ENCODE data around the gene SEMA6A.
"Not testable (repeated sequence)": the region's sequence is repeated elsewhere in the genome, so short reads cannot be mapped to it uniquely, and the experiment has no call there.

SEMA6A gene

GRCh38 chr5:116524051-116524904 is 50.3 kb downstream of the SEMA6A start:
- DNase-seq (ENCODE audit: low spot score), result no peak

DNA sequence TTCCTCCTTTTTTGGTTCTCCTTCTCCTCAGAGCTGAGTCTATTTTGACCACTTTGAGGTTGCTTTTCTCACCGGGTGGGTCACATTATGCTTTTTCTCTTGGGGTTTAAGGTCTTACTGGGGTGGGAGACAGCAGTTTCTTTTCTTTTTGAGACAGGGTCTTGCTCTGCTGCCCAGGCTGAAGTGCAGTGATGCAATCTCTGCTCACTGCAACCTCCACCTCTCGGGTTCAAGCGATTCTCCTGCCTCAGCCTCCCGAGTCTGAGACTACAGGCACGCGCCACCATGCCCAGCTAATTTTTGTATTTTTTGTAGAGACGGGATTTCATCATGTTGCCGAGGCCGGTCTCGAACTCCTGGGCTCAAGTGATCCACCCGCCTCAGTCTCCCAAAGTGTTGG is 51.4 kb downstream of the SEMA6A start:
- not testable (repeated sequence) for DNase-seq (ENCODE audit: low spot score)

DNA sequence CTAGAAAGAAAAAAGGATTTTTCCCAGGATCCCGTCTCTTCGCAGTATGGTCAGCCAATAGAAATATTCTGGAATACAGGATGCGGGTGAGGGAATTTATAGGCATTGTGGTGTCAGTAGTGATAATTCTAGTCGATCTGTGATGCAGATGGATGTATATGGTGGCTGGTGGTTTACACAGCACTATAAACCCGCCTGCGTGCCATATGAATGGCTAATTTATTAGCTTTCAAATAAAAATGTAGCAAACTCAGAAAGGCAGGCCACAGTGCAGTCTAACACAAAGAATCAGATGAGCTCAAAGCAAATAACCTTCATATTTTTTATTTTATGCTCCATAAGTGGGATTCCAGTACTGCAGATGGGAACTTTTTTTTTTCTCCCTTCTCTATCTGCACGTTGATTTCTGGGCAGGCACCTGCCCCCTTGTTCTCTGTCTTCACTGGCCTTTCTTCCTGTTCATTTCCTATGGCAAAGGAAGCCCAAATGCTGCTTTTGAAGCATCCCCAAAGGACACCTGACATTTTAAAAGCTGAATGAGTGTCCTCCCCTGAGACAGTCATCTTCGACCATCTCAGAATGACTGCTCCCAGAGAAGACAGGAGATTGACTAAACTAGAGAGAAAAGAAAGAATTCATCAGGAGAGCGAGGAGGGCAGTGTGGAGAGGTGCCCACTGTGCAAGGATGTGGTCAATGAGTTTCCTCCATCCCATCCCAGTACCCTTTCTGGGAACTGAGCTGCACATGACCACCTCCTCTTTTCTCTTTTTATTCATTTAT is 52.1 kb downstream of the SEMA6A start:
- DNase-seq (ENCODE audit: low spot score), result no peak

GRCh38 chr5:116521173-116521872 is 53.3 kb downstream of the SEMA6A start:
- DNase-seq (ENCODE audit: low spot score), result no peak

GRCh38 chr5:116520771-116521170 is 53.9 kb downstream of the SEMA6A start:
- no peak for DNase-seq (ENCODE audit: low spot score)

DNA sequence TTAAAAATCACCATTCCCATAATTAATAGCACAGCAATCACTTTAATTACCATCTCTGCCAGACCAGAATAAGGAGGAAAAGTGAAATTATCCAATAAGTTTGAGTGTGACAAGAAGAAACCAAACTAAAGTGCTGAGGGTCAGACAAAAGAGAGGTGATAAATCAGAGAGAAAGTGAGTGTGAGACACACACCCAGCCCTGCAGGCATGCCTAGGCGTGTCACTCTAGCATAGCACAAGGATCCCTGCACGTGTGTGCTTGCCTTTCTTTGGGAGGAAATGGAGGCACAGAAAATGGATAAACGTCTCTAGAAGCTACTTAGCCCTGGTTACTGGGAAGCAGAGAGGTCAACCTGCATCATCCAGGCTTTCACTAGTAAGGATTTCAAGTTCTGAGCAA is 56.2 kb downstream of the SEMA6A start:
- DNase-seq (ENCODE audit: low spot score), result no peak

- no peak for DNase-seq (ENCODE audit: low spot score)
These were observed 57.1 kb downstream of the SEMA6A start for GRCh38 chr5:116517488-116517887.

DNA sequence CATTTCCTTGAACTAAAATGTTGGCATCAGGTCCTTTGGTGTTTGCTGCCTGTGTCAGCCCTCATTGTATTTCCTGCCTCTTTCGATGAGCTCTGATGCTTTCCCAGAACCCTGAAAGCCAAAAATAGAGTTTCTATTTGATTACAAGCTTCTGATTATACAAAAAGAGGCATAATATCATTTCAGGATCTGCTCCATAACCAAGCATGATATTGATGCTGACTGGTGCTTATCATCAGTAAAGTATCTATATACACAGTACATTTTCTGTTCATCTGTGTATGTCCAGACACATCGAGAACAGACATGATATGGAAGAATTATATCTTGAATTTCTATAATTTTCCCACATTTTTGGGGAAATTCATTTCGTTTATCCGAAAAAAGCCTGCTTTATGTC is 58.6 kb downstream of the SEMA6A start:
- no peak for DNase-seq (ENCODE audit: low spot score)

- DNase-seq (ENCODE audit: low spot score), result no peak
These were observed 60.1 kb downstream of the SEMA6A start for GRCh38 chr5:116514421-116514970.

GRCh38 chr5:116510517-116510916 is 64.1 kb downstream of the SEMA6A start:
- no peak for DNase-seq (ENCODE audit: low spot score)

- no peak for DNase-seq (ENCODE audit: low spot score)
These were observed 65.0 kb downstream of the SEMA6A start for GRCh38 chr5:116509483-116510244.

DNA sequence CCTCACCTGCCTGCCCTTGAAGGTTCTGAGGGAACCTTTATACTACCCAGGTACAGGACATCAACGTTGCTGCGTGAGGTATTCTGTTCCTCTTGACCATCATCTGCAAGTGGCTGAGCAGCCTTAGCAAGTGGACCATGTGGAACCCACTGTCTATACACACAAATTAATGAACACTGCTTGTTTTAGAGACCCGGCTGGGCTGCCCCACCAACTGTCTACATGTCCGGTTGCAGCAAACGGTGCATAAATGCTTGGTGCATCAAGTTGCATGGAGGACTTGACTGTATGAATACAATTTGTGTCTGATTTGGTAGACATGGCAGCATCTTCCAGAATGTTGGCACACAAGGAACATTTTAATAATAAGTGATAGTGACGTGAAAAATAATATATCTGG is 65.8 kb downstream of the SEMA6A start:
- no peak for DNase-seq (ENCODE audit: low spot score)

GRCh38 chr5:116507941-116508655 is 66.5 kb downstream of the SEMA6A start:
- DNase-seq (ENCODE audit: low spot score), result no peak

GRCh38 chr5:116507051-116507537 is 67.5 kb downstream of the SEMA6A start:
- DNase-seq (ENCODE audit: low spot score), result no peak

GRCh38 chr5:116506488-116506887 is 68.1 kb downstream of the SEMA6A start:
- DNase-seq (ENCODE audit: low spot score), result no peak

GRCh38 chr5:116504593-116505166 is 69.9 kb downstream of the SEMA6A start:
- no peak for DNase-seq (ENCODE audit: low spot score)

- no peak for DNase-seq (ENCODE audit: low spot score)
These were observed 72.0 kb downstream of the SEMA6A start for GRCh38 chr5:116502616-116503015.

DNA sequence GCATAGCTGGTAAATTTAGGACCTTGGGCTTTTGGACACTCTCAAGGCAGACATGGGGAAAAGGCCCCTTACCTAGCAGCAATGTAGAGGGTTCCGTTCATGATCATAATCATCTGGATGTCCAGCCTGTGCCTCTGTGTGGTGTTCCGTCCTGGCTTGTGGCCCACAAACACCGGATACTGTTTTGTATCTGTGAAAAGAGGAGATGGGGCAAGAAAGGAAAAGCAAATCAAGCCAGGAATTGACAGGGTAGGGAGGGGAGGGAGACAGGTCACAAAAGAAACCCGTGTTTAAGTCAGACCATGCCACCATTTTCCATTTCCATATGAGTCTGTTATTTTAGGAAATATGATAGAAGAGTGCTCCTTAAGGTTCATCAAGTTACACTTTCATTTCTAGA is 72.5 kb downstream of the SEMA6A start:
- no peak for DNase-seq (ENCODE audit: low spot score)

- peak; percentile 20 for DNase-seq (ENCODE audit: low spot score)
These were observed 76.0 kb downstream of the SEMA6A start for GRCh38 chr5:116498503-116499048.

DNA sequence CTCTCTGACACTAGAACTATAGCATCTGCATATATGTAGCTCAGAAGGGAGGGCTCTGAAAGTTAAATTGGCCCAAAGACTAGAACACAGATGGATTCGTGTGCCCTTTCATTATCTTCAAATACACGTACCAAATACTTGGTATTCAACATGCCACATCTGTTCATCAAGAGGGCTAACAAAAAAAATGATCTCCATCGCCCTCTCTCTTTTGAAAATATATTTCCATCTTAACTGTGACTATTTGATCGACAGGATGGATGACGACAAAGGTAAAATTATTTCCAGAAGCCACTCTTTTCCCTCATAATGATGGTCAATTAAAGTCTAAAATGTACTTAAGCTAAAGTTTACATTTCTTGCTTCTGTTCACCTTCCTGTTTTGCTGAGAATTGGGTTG is 77.0 kb downstream of the SEMA6A start:
- DNase-seq (ENCODE audit: low spot score), result no peak
